ENCODE data around the gene SLC9A1. TPM values are rescaled to one million over a fixed set of nuclear protein-coding genes. Genes with fewer than 3 reads are reported as not detected.
A peak's percentile ranks its signal among the peaks of the same experiment; 100 is the strongest.

SLC9A1 gene
- total RNA-seq, 1 donor from 2014 or later = 54.6 TPM

DNA sequence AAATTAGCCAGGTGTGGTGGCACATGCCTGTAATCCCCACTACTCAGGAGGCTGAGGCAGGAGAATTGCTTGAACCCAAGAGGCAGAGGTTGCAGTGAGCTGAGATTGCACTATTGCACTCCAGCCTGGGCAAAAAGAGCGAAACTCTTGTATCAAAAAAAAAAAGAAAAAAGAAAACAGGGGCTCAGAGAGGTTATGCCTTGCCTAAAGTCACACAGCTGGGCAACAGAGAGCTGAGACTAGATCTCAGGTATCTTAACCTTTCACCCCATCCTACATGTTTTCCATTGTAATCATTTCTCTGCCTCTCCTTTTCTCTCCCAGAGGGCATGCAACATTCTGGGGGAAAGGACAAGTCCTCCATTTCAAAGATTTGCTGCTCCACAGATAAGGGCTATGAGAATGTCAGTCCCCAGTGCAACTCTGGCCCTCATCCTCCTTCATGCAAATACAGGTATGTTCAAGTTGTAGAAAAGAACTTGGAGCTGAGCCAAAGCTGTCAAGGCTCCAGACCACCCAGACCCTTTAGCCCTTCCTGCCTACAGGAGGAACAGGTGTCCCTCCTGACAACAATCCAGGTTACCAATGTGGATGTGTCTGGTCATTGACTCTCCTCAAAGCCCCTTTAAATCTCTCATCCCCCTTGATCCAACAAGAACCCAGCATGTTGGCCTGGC is 6.9 kb downstream of the SLC9A1 start:
- no peaks in the 10 kb centered on the region for H3K27me3 Mint-ChIP-seq (ENCODE audit: low read depth)
- no peak overlapping the region for H3K4me3 Mint-ChIP-seq (ENCODE audit: unreplicated experiment)
- H3K9me3 Mint-ChIP-seq (ENCODE audit: low read depth) = no peaks in the 10 kb centered on the region
- TF ChIP-seq, protein P1, sequence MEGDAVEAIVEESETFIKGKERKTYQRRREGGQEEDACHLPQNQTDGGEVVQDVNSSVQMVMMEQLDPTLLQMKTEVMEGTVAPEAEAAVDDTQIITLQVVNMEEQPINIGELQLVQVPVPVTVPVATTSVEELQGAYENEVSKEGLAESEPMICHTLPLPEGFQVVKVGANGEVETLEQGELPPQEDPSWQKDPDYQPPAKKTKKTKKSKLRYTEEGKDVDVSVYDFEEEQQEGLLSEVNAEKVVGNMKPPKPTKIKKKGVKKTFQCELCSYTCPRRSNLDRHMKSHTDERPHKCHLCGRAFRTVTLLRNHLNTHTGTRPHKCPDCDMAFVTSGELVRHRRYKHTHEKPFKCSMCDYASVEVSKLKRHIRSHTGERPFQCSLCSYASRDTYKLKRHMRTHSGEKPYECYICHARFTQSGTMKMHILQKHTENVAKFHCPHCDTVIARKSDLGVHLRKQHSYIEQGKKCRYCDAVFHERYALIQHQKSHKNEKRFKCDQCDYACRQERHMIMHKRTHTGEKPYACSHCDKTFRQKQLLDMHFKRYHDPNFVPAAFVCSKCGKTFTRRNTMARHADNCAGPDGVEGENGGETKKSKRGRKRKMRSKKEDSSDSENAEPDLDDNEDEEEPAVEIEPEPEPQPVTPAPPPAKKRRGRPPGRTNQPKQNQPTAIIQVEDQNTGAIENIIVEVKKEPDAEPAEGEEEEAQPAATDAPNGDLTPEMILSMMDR (IDR thresholded peaks at IDR 0.05) = no peak
- DNase-seq (ENCODE audit: low spot score) = no peak
- peaks cover 73% of the 10 kb centered on the region for H3K4me1 Mint-ChIP-seq (ENCODE audit: low read depth)
- H3K36me3 Mint-ChIP-seq (ENCODE audit: low read depth) = peaks cover 4% of the 10 kb centered on the region
- H3K27ac Mint-ChIP-seq (ENCODE audit: unreplicated experiment) = no peak overlapping the region

DNA sequence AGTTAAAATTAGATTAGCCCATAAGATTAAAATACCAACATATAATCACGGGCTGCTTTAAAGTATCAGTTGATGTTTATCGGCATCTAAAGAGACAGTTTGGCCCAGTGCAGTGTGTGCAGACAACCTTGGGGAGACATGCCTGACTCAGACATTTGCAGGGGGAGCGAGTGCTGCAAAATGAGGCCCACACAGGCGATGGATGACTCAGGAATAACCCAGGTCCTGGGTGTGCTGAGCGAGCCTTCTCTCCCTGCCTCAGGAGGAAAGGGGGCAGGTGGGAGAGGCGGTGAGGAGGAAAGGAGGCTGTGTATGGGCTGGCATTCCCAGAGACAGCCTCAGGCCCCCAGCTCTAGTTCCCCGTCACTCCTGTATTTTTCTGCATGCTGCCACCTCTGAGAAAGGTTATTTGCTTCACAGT is 9.0 kb downstream of the SLC9A1 start:
- no peak for DNase-seq (ENCODE audit: low spot score)
- Mint-ChIP-seq H3K36me3 (ENCODE audit: low read depth) (peaks cover 4% of the 10 kb centered on the region), H3K4me1 (ENCODE audit: low read depth) (peaks cover 75% of the 10 kb centered on the region), H3K9me3 (ENCODE audit: low read depth) (no peaks in the 10 kb centered on the region), H3K4me3 (ENCODE audit: unreplicated experiment) (no peak overlapping the region), H3K27ac (ENCODE audit: unreplicated experiment) (peak overlapping the region; percentile 95), H3K27me3 (ENCODE audit: low read depth) (no peaks in the 10 kb centered on the region)
- TF ChIP-seq, protein P1 (IDR thresholded peaks at IDR 0.05) = no peak

DNA sequence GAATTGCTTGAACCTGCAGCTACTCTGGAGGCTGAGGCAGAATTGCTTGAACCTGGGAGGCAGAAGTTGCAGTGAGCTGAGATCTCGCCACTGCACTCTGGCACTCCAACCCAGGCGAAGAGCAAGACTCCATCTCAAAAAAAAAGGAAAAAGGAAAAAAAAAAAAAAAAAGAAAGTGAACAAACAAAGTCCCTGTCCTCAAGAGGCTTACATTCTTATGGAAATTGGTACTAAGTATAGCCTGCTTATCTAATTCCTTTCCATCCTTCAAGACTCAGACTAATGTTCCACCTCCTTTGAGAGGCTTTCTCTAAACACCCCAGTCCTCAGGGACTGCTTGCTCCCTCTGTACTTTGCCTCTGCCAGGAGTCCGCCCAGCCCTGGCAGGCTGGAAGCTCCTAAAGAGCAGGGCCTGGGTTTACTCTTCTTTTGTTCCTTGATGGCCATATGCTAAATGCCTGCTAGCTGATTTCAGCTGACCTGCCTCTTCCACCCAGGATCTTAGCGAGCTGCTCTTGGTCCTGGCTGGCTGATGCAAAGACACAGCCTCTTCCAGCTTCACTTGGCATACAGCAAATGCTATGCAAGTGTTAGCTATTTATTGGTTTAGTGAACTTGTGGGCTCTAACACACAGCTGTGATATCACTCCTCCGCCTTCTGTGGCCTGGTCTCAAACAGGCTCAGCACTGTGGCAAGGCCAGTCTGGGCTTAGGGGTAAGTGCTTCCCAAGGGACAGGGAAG is 9.8 kb downstream of the SLC9A1 start:
- DNase-seq (ENCODE audit: low spot score) = no peak
- TF ChIP-seq, protein P1 (IDR thresholded peaks at IDR 0.05) = no peak
- peaks cover 71% of the 10 kb centered on the region for H3K4me1 Mint-ChIP-seq (ENCODE audit: low read depth)
- H3K9me3 Mint-ChIP-seq (ENCODE audit: low read depth) = no peaks in the 10 kb centered on the region
- H3K27ac Mint-ChIP-seq (ENCODE audit: unreplicated experiment) = peak overlapping the region; percentile 95
- H3K4me3 Mint-ChIP-seq (ENCODE audit: unreplicated experiment) = no peak overlapping the region
- no peaks in the 10 kb centered on the region for H3K27me3 Mint-ChIP-seq (ENCODE audit: low read depth)
- peaks cover 4% of the 10 kb centered on the region for H3K36me3 Mint-ChIP-seq (ENCODE audit: low read depth)

DNA sequence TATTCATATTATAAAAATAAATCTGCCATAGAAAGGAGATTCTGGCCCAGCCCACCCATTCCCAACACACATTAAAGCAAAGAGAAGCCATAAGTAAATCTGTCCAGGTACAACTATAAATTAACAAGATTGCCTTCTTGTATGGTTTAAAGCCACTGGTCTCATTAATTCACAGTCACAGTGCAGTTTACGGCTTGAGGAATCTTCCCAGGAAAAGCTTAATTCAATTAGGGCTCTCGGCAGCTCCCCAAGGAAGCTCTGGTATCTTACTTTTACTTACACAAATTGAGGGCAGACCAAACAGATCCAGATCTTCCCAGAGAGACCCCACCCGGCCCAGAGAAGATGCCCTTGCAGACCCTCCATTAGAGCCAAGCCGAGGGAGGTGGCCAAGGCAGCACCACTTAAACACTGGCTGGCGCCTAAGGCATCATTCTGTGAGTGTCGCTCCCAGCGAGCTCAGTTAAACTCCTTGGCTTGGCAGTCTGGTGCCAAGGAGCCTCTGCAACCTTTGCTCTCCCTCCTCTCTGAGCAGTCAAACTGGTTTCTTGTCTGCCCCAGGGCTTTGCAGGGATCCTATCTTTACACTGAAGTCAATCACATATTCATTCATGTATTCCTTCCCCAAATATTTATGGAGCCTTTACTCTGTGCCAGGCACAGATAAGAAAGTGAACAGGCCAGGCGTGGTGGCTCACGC is 10.7 kb downstream of the SLC9A1 start:
- Mint-ChIP-seq H3K36me3 (ENCODE audit: low read depth) (peaks cover 4% of the 10 kb centered on the region), H3K9me3 (ENCODE audit: low read depth) (no peaks in the 10 kb centered on the region), H3K27ac (ENCODE audit: unreplicated experiment) (peak overlapping the region; percentile 36), H3K4me1 (ENCODE audit: low read depth) (peaks cover 72% of the 10 kb centered on the region), H3K4me3 (ENCODE audit: unreplicated experiment) (no peak overlapping the region), H3K27me3 (ENCODE audit: low read depth) (no peaks in the 10 kb centered on the region)
- no peak for DNase-seq (ENCODE audit: low spot score)
- TF ChIP-seq, protein P1 (IDR thresholded peaks at IDR 0.05) = no peak

DNA sequence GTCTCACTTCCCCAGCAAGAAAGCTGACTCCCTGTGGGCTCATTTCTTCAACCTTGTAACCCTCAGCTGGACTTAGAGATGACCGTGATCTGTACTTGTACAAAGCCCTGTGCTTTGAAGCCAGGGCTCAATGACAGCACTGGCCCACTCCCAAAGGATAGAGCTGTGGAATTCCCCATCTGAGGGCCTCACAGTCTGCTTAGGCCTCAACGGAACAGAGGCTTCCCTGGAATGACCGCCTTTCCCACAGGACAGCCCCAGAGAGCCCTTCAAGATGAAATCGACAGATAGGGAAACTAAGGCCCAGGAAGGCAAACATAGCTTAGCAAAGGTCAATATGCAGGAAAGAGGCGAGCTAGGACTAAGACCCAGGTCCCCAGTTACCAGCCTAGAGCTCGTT is 11.5 kb downstream of the SLC9A1 start:
- DNase-seq (ENCODE audit: low spot score) = no peak
- peaks cover 4% of the 10 kb centered on the region for H3K36me3 Mint-ChIP-seq (ENCODE audit: low read depth)
- no peaks in the 10 kb centered on the region for H3K9me3 Mint-ChIP-seq (ENCODE audit: low read depth)
- H3K27ac Mint-ChIP-seq (ENCODE audit: unreplicated experiment) = peak overlapping the region; percentile 1
- H3K4me1 Mint-ChIP-seq (ENCODE audit: low read depth) = peaks cover 73% of the 10 kb centered on the region
- H3K27me3 Mint-ChIP-seq (ENCODE audit: low read depth) = no peaks in the 10 kb centered on the region
- no peak overlapping the region for H3K4me3 Mint-ChIP-seq (ENCODE audit: unreplicated experiment)
- TF ChIP-seq, protein P1 (IDR thresholded peaks at IDR 0.05) = no peak
